CD4-positive, alpha-beta T cell (primary cell): Measurements from ENCODE around the gene KLHDC4. TPM values are rescaled to one million over a fixed set of nuclear protein-coding genes. Genes with fewer than 3 reads are reported as not detected.

Experiments used
- ATAC-seq: fragments of 200-7000 bp; cut with Tn5 transposase; one replicate; pipeline ENCODE4 v1.10.0; 2022; ENCODE audit warnings: mild to moderate bottlenecking; ENCODE audit not compliant: poor library complexity
- CTCF ChIA-PET: fragments of 350-600 bp; sonication (Branson Sonifier 250); formaldehyde crosslinking; loops from one replicate; lab custom pipeline; 2021; ENCODE audit warnings: antibody characterized with exemption, inconsistent platforms; lab: Charles Lee
- POLR2A ChIA-PET: fragments of 350-600 bp; sonication (Branson Sonifier 250); formaldehyde crosslinking; loops from one replicate; lab custom pipeline; 2021; ENCODE audit warnings: antibody characterized with exemption, inconsistent platforms; lab: Charles Lee
- DNase-seq, 14 experiments: peaks; one replicate each; pipeline ENCODE4 v3.0.0-alpha.2; 2013 to 2020; ENCODE audit warnings: mixed read lengths in 2 of 14
- H3K27ac ChIP-seq, 2 donors: one replicate each; pipeline versions ENCODE4 v1.5.1 to v1.7.0; 2013; ENCODE audit warnings: low read length in 2 of 2, low read depth in 1 of 2, mild to moderate bottlenecking in 1 of 2
- H3K27me3 ChIP-seq, 2 experiments: 1 replicate in 1 of 2; 2 replicates in 1 of 2; pipeline versions ENCODE4 v1.6.1 to v1.7.0; 2013; ENCODE audit warnings: low read length in 2 of 2, control low read depth in 1 of 2, mild to moderate bottlenecking in 1 of 2, moderate library complexity in 1 of 2; ENCODE audit not compliant: insufficient read depth in 2 of 2, control insufficient read depth in 1 of 2
- H3K36me3 ChIP-seq: one replicate; pipeline ENCODE4 v1.6.1; 2013; ENCODE audit warnings: low read length, control low read depth; ENCODE audit not compliant: insufficient read depth
- H3K4me1 ChIP-seq: one replicate; pipeline ENCODE4 v1.6.1; 2013; ENCODE audit warnings: low read length, control low read depth; ENCODE audit not compliant: insufficient read depth
- H3K4me3 ChIP-seq: one replicate; pipeline ENCODE4 v1.5.1; 2013; ENCODE audit warnings: mild to moderate bottlenecking, low read length, moderate library complexity
- H3K9me3 ChIP-seq, 2 experiments: 1 replicate in 1 of 2; 2 replicates in 1 of 2; pipeline versions ENCODE4 v1.6.1 to v1.7.0; 2013; ENCODE audit warnings: low read length in 2 of 2, mild to moderate bottlenecking in 2 of 2, control low read depth in 1 of 2, moderate library complexity in 1 of 2; ENCODE audit not compliant: control insufficient read depth in 1 of 2, insufficient read depth in 1 of 2
- H3K27ac Mint-ChIP-seq: one replicate; pipeline ENCODE4 v1.8.0; 2020; ENCODE audit warnings: mixed read lengths
- H3K27me3 Mint-ChIP-seq: one replicate; pipeline ENCODE4 v1.8.0; 2021; ENCODE audit warnings: mixed read lengths
- H3K36me3 Mint-ChIP-seq: one replicate; pipeline ENCODE4 v1.8.0; 2021; ENCODE audit warnings: low read depth, mixed read lengths
- H3K4me1 Mint-ChIP-seq: one replicate; pipeline ENCODE4 v1.8.0; 2021; ENCODE audit warnings: low read depth, mixed read lengths
- H3K4me3 Mint-ChIP-seq: one replicate; pipeline ENCODE4 v1.8.0; 2020; ENCODE audit warnings: mild to moderate bottlenecking, mixed read lengths
- H3K9me3 Mint-ChIP-seq: one replicate; pipeline ENCODE4 v1.8.0; 2020; ENCODE audit warnings: mixed read lengths
- intact Hi-C, 2 experiments: fragments of 100-400 bp; cut with DNase I in 1 of 2; cut with micrococcal nuclease in 1 of 2; formaldehyde crosslinking; loops; one replicate each; pipeline versions ENCODE4 v1.15.1 to v1.9.0; 2023 to 2025; cut with DNase I, micrococcal nuclease
- total RNA-seq, 174 experiments: library from RNA in 2 of 174; stranded (reverse) in 2 of 174; gene quantifications; one replicate each; pipeline ENCODE4 v1.2.3 and lab custom pipeline; 2021 to 2026
- TF ChIP-seq, protein P1 (sequence below): fragments of 200-600 bp; IDR thresholded peaks from one replicate; pipeline ENCODE4 v1.8.0; 2022; ENCODE audit warnings: antibody characterized with exemption, mild to moderate bottlenecking

The KLHDC4 gene
- total RNA-seq, 2 experiments from 2014 or later, result 41.4 to 43.0 TPM

DNA sequence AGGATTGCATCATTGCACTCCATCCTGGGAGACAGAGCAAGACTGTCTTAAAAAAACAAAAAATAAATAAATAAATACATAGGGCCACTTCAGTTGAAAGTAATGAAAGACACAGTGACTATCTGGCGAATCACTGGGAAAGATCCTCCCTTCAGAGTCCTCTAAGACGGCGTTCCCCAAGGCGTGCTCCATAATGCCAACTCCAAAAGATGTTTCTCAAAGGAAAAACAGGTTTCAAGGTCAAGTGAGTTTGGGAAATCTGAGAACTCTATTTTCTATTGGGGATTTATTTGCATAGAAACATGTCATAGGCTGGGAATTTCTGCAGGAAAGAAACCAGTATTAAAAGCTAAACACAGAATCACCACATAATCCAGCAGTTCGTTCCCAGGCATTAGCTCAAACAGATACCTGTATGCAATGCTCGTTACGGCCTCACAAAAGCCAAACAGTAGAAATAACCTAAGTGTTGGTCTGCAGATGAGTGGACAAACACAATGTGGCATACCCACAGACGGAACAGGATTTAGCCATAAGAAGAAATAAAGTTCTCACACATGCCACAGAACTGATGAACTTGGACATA lies 7.9 kb downstream of the KLHDC4 start:
- Mint-ChIP-seq H3K36me3 (peaks cover 92% of the 10 kb centered on the region), H3K27me3 (no peaks in the 10 kb centered on the region), H3K4me1 (peaks cover 12% of the 10 kb centered on the region), H3K27ac (no peak overlapping the region), H3K9me3 (no peaks in the 10 kb centered on the region), H3K4me3 (no peak overlapping the region)
- Histone ChIP-seq H3K27ac (no peak overlapping the region), H3K27me3 (no peaks in the 10 kb centered on the region), H3K36me3 (peaks cover 78% of the 10 kb centered on the region), H3K9me3 (no peaks in the 10 kb centered on the region), H3K4me1 (peaks cover 29% of the 10 kb centered on the region), H3K4me3 (no peak overlapping the region)
- ChIA-PET CTCF (no interaction called here), POLR2A (interaction anchor here (0.6 kb wide), 1 partner anchor 101 kb away, joined by 3 read pairs; no protein-coding TSS in a partner anchor)
- TF ChIP-seq, protein P1, sequence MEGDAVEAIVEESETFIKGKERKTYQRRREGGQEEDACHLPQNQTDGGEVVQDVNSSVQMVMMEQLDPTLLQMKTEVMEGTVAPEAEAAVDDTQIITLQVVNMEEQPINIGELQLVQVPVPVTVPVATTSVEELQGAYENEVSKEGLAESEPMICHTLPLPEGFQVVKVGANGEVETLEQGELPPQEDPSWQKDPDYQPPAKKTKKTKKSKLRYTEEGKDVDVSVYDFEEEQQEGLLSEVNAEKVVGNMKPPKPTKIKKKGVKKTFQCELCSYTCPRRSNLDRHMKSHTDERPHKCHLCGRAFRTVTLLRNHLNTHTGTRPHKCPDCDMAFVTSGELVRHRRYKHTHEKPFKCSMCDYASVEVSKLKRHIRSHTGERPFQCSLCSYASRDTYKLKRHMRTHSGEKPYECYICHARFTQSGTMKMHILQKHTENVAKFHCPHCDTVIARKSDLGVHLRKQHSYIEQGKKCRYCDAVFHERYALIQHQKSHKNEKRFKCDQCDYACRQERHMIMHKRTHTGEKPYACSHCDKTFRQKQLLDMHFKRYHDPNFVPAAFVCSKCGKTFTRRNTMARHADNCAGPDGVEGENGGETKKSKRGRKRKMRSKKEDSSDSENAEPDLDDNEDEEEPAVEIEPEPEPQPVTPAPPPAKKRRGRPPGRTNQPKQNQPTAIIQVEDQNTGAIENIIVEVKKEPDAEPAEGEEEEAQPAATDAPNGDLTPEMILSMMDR, result no peak
- DNase-seq (no peak), ATAC-seq (no peak)
- intact Hi-C loops, result no loop called here

DNA sequence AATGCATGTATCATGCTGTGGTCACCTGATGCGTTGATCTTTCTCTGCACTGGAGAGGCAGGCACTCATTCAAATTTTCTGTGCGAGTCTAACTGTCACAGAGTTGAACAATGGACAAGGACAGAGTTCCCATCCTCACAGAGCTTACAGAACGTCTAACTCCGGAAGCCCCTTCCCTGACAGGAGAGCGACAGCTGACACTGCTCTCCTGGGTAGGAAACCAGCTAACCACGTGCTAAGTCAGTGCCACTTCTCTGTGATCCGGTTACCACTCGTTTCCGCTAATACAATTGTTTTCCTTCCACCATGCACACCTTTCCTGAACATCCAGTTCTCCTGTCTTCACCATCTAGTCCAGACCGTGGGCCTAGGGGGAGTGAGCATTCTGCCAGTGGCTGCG lies 11.3 kb downstream of the KLHDC4 start:
- no peak overlapping the region for H3K4me3 ChIP-seq
- H3K4me1 ChIP-seq, result peaks cover 12% of the 10 kb centered on the region
- H3K36me3 ChIP-seq, result peaks cover 71% of the 10 kb centered on the region
- CTCF ChIA-PET, result interaction anchor here (0.9 kb wide), 1 partner anchor 25 kb away, joined by 3 read pairs; no protein-coding TSS in a partner anchor
- Mint-ChIP-seq H3K4me1 (peaks cover 4% of the 10 kb centered on the region), H3K27me3 (no peaks in the 10 kb centered on the region), H3K27ac (no peak overlapping the region), H3K4me3 (no peak overlapping the region), H3K36me3 (peaks cover 93% of the 10 kb centered on the region), H3K9me3 (no peaks in the 10 kb centered on the region)
- TF ChIP-seq, protein P1, result no peak
- POLR2A ChIA-PET, result no interaction called here
- ATAC-seq, result no peak
- H3K27ac ChIP-seq, result no peak overlapping the region
- peak in 1 of 14 experiments; percentile 50 for DNase-seq
- no peaks in the 10 kb centered on the region for H3K9me3 ChIP-seq
- intact Hi-C loops, result no loop called here
- H3K27me3 ChIP-seq, result no peaks in the 10 kb centered on the region

DNA sequence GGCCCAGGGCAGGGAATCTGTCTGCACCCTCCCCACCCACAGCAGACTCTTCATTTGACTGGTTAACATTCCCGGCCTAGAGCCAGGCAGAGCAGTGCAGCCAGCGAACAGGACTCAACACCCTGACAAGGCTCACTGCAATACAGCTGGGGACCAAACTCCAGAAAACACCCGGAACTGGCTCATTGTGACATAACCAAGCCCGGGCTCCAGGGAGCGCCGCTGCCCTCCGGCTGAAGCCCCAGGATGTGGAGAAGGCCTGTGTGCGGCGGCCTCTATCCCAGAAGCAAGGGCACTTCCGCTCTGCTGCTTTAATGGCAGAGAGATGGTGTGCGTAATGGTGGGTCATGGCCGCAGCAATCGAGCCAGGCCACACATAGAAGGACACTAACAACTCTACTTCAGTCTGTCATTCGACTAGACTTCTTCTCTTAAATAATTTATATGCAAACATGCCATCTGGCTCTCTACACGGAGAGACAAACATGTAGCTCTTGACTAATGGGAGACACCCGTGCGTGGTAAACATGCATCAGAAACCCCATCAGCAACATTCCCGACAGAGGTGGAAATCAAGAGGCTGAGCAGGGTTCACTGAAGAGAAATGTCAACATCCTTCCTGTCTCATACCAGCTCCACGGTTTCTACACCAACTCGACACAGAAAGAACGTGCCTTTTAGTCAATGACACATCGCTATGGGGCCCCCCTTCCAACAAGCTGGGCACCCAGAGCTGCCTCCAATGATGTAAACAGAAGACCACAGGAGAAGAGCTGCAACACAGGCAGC lies 18.0 kb downstream of the KLHDC4 start:
- no peak overlapping the region for H3K27ac ChIP-seq
- ChIA-PET CTCF (no interaction called here), POLR2A (no interaction called here)
- H3K4me3 Mint-ChIP-seq, result no peak overlapping the region
- peaks cover 4% of the 10 kb centered on the region for H3K4me1 Mint-ChIP-seq
- no peaks in the 10 kb centered on the region for H3K4me1 ChIP-seq
- H3K36me3 Mint-ChIP-seq, result peaks cover 86% of the 10 kb centered on the region
- TF ChIP-seq, protein P1, result no peak
- H3K36me3 ChIP-seq, result peaks cover 69% of the 10 kb centered on the region
- H3K27ac Mint-ChIP-seq, result no peak overlapping the region
- no peaks in the 10 kb centered on the region for H3K9me3 Mint-ChIP-seq
- no peak for DNase-seq
- H3K27me3 ChIP-seq, result no peaks in the 10 kb centered on the region
- no peaks in the 10 kb centered on the region for H3K27me3 Mint-ChIP-seq
- intact Hi-C loops, result no loop called here
- H3K4me3 ChIP-seq, result no peak overlapping the region
- no peaks in the 10 kb centered on the region for H3K9me3 ChIP-seq
- no peak for ATAC-seq
